A673 (cell line): ENCODE results near the gene ESRRA. TPM values are rescaled to one million over a fixed set of nuclear protein-coding genes. Genes with fewer than 3 reads are reported as not detected.
A peak's percentile ranks its signal among the peaks of the same experiment; 100 is the strongest.

Experiments
- BruUV-seq: library from RNA; stranded (reverse); fragments of 400-500 nt; replicated peaks from 2 replicates; lab custom pipeline; 2021; lab: Mats Ljungman, UMichigan
- CTCF ChIA-PET: fragments of 300-600 bp; sonication (Branson Sonifier 250); formaldehyde crosslinking; loops from one replicate; lab custom pipeline; 2022; ENCODE audit warnings: antibody characterized with exemption; lab: Charles Lee
- POLR2A ChIA-PET: fragments of 300-600 bp; sonication (Branson Sonifier 250); formaldehyde crosslinking; loops from one replicate; lab custom pipeline; 2022; ENCODE audit warnings: antibody characterized with exemption; ENCODE audit not compliant: low non-redundant PET; lab: Charles Lee
- DNase-seq: peaks from one replicate; pipeline ENCODE4 v3.0.0-alpha.2; 2015; ENCODE audit warnings: low spot score
- H3K27ac ChIP-seq: fragments of 200-600 bp; sonication (generic); 2 replicates; pipeline ENCODE4 v1.5.1; 2016; ENCODE audit warnings: mixed run types, low read depth, mild to moderate bottlenecking, mixed read lengths, antibody characterized with exemption, low read length; ENCODE audit not compliant: poor library complexity, severe bottlenecking
- H3K27me3 ChIP-seq: fragments of 200-600 bp; sonication (generic); replicated peaks from 2 replicates; pipeline ENCODE4 v1.6.1; 2017; ENCODE audit warnings: mixed run types, low read depth, mild to moderate bottlenecking, mixed read lengths, antibody characterized with exemption, low read length; ENCODE audit not compliant: insufficient read depth, poor library complexity
- H3K36me3 ChIP-seq: fragments of 200-600 bp; sonication (generic); 2 replicates; pipeline ENCODE4 v1.6.1; 2016; ENCODE audit warnings: mixed run types, mild to moderate bottlenecking, mixed read lengths, antibody characterized with exemption, low read length; ENCODE audit not compliant: insufficient read depth, poor library complexity, severe bottlenecking
- H3K4me1 ChIP-seq: fragments of 200-600 bp; sonication (generic); 2 replicates; pipeline ENCODE4 v1.6.1; 2017; ENCODE audit warnings: mixed run types, mild to moderate bottlenecking, mixed read lengths, antibody characterized with exemption, low read length; ENCODE audit not compliant: insufficient read depth, poor library complexity, severe bottlenecking
- H3K4me3 ChIP-seq: fragments of 200-600 bp; sonication (generic); 2 replicates; pipeline ENCODE4 v1.5.1; 2016; ENCODE audit warnings: low read depth, mixed run types, mild to moderate bottlenecking, mixed read lengths, low read length; ENCODE audit not compliant: poor library complexity, severe bottlenecking
- H3K9me3 ChIP-seq: fragments of 200-600 bp; sonication (generic); 2 replicates; pipeline ENCODE4 v1.6.1; 2016; ENCODE audit warnings: mixed run types, low read depth, mild to moderate bottlenecking, mixed read lengths, antibody characterized with exemption, low read length; ENCODE audit not compliant: poor library complexity, severe bottlenecking
- CTCF ChIP-seq: fragments of 300-800, 200-600 bp; sonication (generic); conservative IDR thresholded peaks from 2 replicates; pipeline ENCODE4 v1.5.1; 2017; ENCODE audit warnings: low read depth, mild to moderate bottlenecking, antibody characterized with exemption, low read length, moderate library complexity, mixed read lengths
- EZH2 ChIP-seq: fragments of 200-600 bp; sonication (generic); IDR thresholded peaks from 2 replicates; pipeline ENCODE4 v1.6.1; 2017; ENCODE audit warnings: borderline replicate concordance, low read depth, mild to moderate bottlenecking, mixed read lengths, antibody characterized with exemption, low read length; ENCODE audit not compliant: poor library complexity, severe bottlenecking
- intact Hi-C: fragments of 100-400 bp; cut with micrococcal nuclease; formaldehyde crosslinking; loops from one replicate; pipeline ENCODE4 v1.10.0; 2022; ENCODE audit not compliant: unreplicated experiment
- total RNA-seq: library from RNA; stranded (reverse); gene quantifications from 2 replicates; pipeline ENCODE4 v1.2.3, GENCODE V29; 2021

Gene ESRRA
- total RNA-seq, 1 experiment from 2014 or later, result 63.8 TPM

GRCh38 chr11:64343767-64344559 lies 38.6 kb downstream of the ESRRA start:
- Histone ChIP-seq H3K4me1 (no peaks in the 10 kb centered on the region), H3K4me3 (no peak overlapping the region), H3K36me3 (no peaks in the 10 kb centered on the region), H3K27me3 (no peaks in the 10 kb centered on the region), H3K9me3 (no peaks in the 10 kb centered on the region), H3K27ac (no peak overlapping the region)
- intact Hi-C loops, result no loop called here
- ChIA-PET POLR2A (no interaction called here), CTCF (interaction anchor here (1.9 kb wide), 1 partner anchor 11 kb away, joined by 14 read pairs; no protein-coding TSS in a partner anchor)
- no peak for DNase-seq
- BruUV-seq, result no TSS peak
- TF ChIP-seq CTCF (peak; percentile 47), EZH2 (no peak)

- H3K4me1 ChIP-seq, result no peaks in the 10 kb centered on the region
- H3K27ac ChIP-seq, result no peak overlapping the region
- no peaks in the 10 kb centered on the region for H3K9me3 ChIP-seq
- BruUV-seq, result no TSS peak
- TF ChIP-seq CTCF (no peak), EZH2 (no peak)
- no peak overlapping the region for H3K4me3 ChIP-seq
- POLR2A ChIA-PET, result no interaction called here
- H3K27me3 ChIP-seq, result no peaks in the 10 kb centered on the region
- CTCF ChIA-PET, result interaction anchor here (1.9 kb wide), 1 partner anchor 10 kb away, joined by 14 read pairs; no protein-coding TSS in a partner anchor
- intact Hi-C loops, result no loop called here
- H3K36me3 ChIP-seq, result no peaks in the 10 kb centered on the region
- DNase-seq, result no peak
Observed at GRCh38 chr11:64344787-64345186, 39.5 kb downstream of the ESRRA start.

- no peak for DNase-seq
- intact Hi-C loops, result no loop called here
- no peaks in the 10 kb centered on the region for H3K4me1 ChIP-seq
- H3K27ac ChIP-seq, result no peak overlapping the region
- ChIA-PET CTCF (no interaction called here), POLR2A (no interaction called here)
- H3K36me3 ChIP-seq, result no peaks in the 10 kb centered on the region
- TF ChIP-seq EZH2 (no peak), CTCF (no peak)
- no peak overlapping the region for H3K4me3 ChIP-seq
- BruUV-seq, result no TSS peak
- no peaks in the 10 kb centered on the region for H3K9me3 ChIP-seq
- no peaks in the 10 kb centered on the region for H3K27me3 ChIP-seq
Observed at GRCh38 chr11:64347193-64347867, 42.0 kb downstream of the ESRRA start.
